GM19452 (cell line): ENCODE results near the gene MTMR11.

Source experiments
- ATAC-seq: cut with Tn5 transposase; IDR thresholded peaks from one replicate; pipeline ENCODE4 v1.9.1; 2021; ENCODE audit not compliant: unreplicated experiment

The MTMR11 gene

DNA sequence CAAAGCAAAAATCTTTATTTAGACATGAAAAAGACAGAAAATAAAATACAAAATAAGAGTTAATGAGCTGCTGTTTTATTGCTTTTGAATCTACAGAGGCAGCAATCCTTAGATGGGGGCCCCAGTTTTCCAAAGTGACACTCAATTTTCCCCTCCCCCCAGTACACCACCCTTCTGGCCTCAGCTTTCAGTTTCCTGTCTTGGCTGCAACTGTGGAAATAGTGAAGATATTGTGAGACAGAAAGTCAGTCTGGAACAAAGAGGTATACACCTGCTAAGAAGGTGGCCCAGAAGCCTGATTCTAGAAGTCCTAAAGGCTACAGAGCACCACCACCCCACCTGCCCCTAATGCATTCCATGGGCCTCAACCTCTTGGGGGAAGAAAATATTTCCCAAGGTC lies 1.1 kb upstream of the MTMR11 start:
- no peak for ATAC-seq

- no peak for ATAC-seq
Measured at GRCh38 chr1:149936992-149937705, 470 bp upstream of the MTMR11 start.

DNA sequence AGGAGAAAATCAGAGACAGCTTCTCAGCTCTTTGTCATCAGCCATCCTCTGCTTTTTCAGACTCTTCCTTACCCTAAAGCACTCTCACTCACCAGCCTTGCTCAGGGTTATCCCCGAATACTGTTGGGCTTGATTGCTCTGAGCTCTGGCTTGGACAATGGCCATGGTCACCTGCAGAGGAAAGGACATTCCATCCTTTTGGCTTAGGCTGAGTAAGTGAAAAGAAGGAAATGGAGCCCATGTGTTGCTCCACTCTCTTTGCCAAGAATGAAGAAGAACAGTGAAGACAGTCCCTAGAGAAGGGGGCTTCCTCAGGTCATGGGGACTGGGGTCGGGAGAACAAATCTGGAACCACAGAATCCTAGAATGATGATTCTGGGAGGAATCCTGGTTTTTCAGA lies 2.3 kb downstream of the MTMR11 start:
- no peak for ATAC-seq

- ATAC-seq: no peak
Measured at GRCh38 chr1:149933208-149933607, 3.5 kb downstream of the MTMR11 start.

DNA sequence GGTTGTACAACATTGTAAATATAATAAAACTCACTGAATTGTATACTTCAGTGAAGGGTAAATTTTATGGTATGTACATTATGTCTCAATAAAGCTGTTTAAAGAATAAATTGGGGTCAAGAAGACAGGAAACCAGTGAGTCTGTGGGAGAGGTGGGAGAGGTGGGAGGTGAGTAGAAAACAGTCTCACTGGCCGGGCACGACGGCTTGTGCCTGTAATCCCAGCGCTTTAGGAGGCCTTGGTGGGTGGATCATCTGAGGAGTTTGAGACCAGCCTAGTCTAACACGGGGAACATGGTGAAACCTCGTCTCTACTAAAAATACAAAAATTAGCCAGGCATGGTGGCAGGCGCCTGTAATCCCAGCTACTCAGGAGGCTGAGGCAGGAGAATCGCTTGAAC lies 4.2 kb downstream of the MTMR11 start:
- ATAC-seq: no peak

GRCh38 chr1:149931212-149931790 lies 5.4 kb downstream of the MTMR11 start:
- no peak for ATAC-seq

GRCh38 chr1:149929856-149930255 lies 6.8 kb downstream of the MTMR11 start:
- no peak for ATAC-seq

DNA sequence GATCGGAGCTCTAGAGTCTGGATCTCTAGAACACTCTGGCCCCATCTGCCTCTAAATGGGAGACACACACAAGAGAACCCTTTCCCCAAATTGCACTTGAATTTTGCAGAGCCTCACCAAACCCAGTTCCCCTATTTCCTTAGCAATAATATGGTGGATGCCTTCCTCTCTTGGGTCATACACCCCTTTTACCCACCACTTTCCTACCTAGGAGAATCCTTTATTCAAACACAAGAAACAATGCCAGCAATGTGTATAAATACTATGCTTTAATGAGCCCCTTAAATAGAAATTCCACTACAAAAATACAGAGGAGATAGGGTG lies 8.3 kb downstream of the MTMR11 start:
- ATAC-seq: no peak

DNA sequence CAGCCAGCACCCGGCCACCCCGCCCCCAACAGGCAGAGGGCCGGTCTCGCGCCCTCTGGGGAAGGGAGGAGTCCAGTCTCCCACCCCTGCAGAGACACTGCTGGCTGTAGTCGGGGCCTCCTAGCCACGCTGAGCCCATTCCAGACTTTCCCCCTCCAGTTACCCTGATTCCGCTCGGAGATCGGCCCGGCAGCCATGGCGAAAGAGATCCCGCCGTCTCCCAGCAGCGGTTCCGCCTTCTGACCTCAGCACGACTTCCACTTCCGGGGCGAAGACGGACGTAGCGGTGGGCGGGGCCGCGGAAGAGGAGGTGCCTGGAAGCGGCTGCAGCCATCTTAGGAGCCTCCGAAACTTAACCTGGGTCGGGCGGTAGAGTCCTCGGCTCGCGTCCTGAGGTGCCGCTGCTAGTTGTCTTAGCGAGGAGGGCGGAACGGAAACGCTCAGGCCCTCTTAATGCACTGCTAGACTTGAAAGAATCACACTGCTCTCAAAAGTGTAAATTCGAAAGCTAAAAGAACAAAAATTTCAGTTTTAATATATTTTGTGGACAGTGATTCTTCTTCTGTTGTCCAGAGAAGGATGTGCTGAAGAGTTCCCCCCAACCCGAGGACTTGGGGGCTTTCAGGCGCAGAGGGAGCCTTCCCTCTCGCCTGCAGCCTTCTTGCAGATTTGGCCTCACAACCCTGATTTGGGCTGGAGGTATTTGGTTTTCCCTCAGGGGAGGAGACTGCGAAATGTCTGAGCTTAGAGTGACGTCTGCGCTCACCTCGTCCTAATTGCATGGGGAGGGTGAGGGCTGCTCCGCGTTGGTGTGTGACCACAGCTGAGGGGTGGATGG lies 8.9 kb downstream of the MTMR11 start, which contains the start of gene SF3B4:
Gene SF3B4, minus strand, starts transcription at position 241 of the 838 bp plus-strand sequence. Its CDS starts 44 bp downstream, at position 197.
- ATAC-seq: peak; percentile 95

DNA sequence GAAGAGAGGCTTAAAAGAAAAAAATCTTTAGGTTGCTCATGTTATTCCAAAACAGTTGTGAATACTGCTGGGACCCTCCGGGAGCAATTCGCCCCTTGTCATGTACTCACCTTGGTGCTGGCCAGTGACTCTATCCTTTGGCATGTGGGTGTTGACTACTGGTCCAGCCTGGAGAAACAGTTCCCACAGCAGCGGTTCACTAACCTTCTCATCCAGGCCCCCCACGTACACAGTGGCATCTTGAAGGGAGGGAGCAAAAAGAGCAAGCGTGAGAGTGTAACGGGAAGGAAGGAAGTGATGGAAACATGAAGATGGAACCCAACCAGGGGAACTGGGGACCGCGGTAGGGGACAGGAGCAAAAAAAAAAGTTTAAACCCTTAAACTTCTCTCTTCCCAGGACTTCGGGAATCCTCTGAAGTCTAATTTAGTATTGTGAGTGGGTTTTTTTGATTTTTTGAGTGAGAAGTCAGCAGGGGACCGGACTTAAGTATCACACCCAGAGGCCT lies 9.6 kb downstream of the MTMR11 start:
- no peak for ATAC-seq

- ATAC-seq: no peak
Measured at GRCh38 chr1:149926296-149926695, 10.4 kb downstream of the MTMR11 start.

DNA sequence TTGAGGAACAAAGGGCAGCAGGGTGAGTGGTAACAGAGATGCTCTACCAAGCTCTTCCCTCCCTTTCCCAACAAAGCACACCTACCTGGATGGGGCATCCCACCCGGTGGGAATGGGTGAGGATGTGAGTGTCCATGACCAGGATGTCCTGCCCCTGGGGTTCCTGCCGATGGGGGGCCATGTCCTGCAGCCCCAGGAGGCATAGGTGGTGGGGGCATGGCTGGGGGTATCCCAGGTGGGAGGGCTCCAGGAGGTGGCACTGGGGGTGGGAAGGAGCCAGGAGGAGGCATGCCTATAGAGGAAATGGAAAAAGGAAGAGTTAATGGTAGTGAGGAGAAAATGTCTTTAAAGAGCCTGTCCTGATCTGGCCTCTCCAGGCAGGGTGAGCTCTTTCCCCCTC lies 10.9 kb downstream of the MTMR11 start:
- no peak for ATAC-seq

GRCh38 chr1:149925345-149925744 lies 11.3 kb downstream of the MTMR11 start:
- no peak for ATAC-seq

- no peak for ATAC-seq
Measured at GRCh38 chr1:149923626-149924025, 13.1 kb downstream of the MTMR11 start.

- ATAC-seq: no peak
Measured at GRCh38 chr1:149917571-149918144, 19.0 kb downstream of the MTMR11 start, which contains the start of gene SV2A. TSS of gene SV2A (minus strand) at chr1:149917844. CDS start at chr1:149913840, 4,004 bp downstream.

- no peak for ATAC-seq
Measured at GRCh38 chr1:149916898-149917252, 19.8 kb downstream of the MTMR11 start.

DNA sequence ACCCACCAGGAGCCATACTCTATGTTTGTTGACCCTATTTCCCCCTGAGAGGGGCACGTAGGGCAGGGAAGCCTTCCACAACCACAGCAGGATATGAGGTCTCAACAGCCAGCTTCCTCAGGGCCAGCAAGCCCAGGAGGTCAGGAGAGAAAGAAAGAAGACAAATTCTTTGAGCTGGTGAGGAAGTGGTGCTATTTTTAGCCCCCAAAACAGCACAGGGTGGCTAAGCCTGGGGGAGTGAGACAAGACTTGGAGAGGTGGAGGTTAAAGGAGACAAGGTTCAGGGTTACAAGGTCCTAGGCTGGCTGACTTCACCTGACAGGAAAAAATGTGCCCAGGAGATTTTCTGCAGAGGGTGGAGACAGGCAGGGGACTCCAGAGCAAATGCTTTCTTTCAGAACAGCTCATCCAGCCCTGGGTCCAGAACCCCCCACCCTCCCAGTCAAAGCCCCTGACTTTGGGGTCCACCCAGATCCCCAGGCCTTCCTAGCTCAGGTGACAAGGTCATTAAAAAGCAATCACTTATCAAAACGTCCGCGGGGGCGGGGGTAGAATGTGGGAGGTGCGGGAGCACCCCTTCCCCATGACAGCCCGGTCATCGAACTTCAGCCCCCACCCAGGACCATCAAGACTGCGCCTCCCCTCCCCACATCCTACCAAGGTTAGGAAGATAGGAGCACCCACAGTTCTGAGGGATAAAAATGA lies 20.3 kb downstream of the MTMR11 start:
- no peak for ATAC-seq

GRCh38 chr1:149915429-149916192 lies 21.1 kb downstream of the MTMR11 start:
- ATAC-seq: no peak

DNA sequence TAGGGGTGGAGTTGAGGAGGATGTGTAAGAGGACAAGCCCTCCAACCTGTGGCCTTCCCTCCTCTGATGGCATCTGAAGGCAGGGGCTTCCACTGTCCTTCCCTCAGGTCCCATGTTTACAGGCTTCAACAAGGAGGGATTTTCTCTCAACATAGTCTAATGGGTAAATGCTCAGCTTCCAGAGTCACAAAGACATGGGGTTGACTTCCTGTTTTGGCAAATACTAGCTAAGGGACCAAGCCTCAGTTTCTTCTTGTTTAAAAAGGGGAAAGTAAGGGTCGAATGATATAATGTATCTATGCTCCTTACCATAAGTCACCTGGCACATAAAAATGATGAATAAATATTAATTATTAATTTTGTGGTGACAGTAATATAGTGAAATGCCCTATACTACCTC lies 22.1 kb downstream of the MTMR11 start:
- no peak for ATAC-seq

- ATAC-seq: no peak
Measured at GRCh38 chr1:149906570-149907075, 30.1 kb downstream of the MTMR11 start.
